Activated CD4-positive, CD25-positive, alpha-beta regulatory T cell treated with anti-CD3 and anti-CD28 coated beads, Interleukin-2, amount 50 U/mL, for 16 hours (primary cell): ENCODE data around the gene TMEM61.
A peak's percentile ranks its signal among the peaks of the same experiment; 100 is the strongest.
"Not testable (repeated sequence)": the region's sequence is repeated elsewhere in the genome, so short reads cannot be mapped to it uniquely, and the experiment has no call there.

ENCODE experiments used
- DNase-seq: peaks from one replicate; pipeline ENCODE4 v3.0.0-alpha.2; 2020; ENCODE audit warnings: low read depth, low spot score

The TMEM61 gene

GRCh38 chr1:55001311-55001710, 20.9 kb downstream of the TMEM61 start:
- DNase-seq: no peak

GRCh38 chr1:55002686-55003085, 22.3 kb downstream of the TMEM61 start:
- DNase-seq: no peak

- no peak for DNase-seq
Measured at GRCh38 chr1:55005351-55006140, 25.1 kb downstream of the TMEM61 start.

GRCh38 chr1:55006931-55007330, 26.5 kb downstream of the TMEM61 start:
- no peak for DNase-seq

- no peak for DNase-seq
Measured at GRCh38 chr1:55007625-55008024, 27.2 kb downstream of the TMEM61 start.

GRCh38 chr1:55010194-55010886, 29.9 kb downstream of the TMEM61 start:
- DNase-seq: no peak

- DNase-seq: no peak
Measured at GRCh38 chr1:55010887-55011217, 30.4 kb downstream of the TMEM61 start.

GRCh38 chr1:55012661-55013060, 32.2 kb downstream of the TMEM61 start:
- no peak for DNase-seq

- no peak for DNase-seq
Measured at GRCh38 chr1:55015123-55015522, 34.7 kb downstream of the TMEM61 start.

- no peak for DNase-seq
Measured at GRCh38 chr1:55015731-55016620, 35.5 kb downstream of the TMEM61 start.

- no peak for DNase-seq
Measured at GRCh38 chr1:55018395-55018794, 38.0 kb downstream of the TMEM61 start.

GRCh38 chr1:55021942-55022546, 41.6 kb downstream of the TMEM61 start:
- peak; percentile 7 for DNase-seq

GRCh38 chr1:55024163-55024562, 43.7 kb downstream of the TMEM61 start:
- DNase-seq: not testable (repeated sequence)

GRCh38 chr1:55026682-55027081, 46.3 kb downstream of the TMEM61 start:
- not testable (repeated sequence) for DNase-seq

GRCh38 chr1:55031098-55031497, 50.7 kb downstream of the TMEM61 start:
- not testable (repeated sequence) for DNase-seq

- DNase-seq: no peak
Measured at GRCh38 chr1:55033265-55033614, 52.8 kb downstream of the TMEM61 start.

- DNase-seq: no peak
Measured at GRCh38 chr1:55034476-55035133, 54.2 kb downstream of the TMEM61 start.

- no peak for DNase-seq
Measured at GRCh38 chr1:55035904-55036303, 55.5 kb downstream of the TMEM61 start.

- no peak for DNase-seq
Measured at GRCh38 chr1:55037733-55038551, 57.5 kb downstream of the TMEM61 start.

GRCh38 chr1:55038552-55038838, 58.1 kb downstream of the TMEM61 start:
- no peak for DNase-seq

GRCh38 chr1:55038974-55039341, 58.5 kb downstream of the TMEM61 start:
- no peak for DNase-seq
